Measurements from ENCODE around the gene MAP3K10. TPM values are rescaled to one million over a fixed set of nuclear protein-coding genes. Genes with fewer than 3 reads are reported as not detected.

MAP3K10 gene
- total RNA-seq, 4 donors from 2014 or later, result 10.2 to 24.8 (median 11.6) TPM

- whole genome bisulfite sequencing, 2 donors, result 84 to 88% methylated on average over 12 of the region's 12 CpGs
- no peak overlapping the region for H3K4me3 ChIP-seq (ENCODE audit: low read depth, poor library complexity, severe bottlenecking)
- intact Hi-C loops (cut with DNase I; ENCODE audit: low total_unique reads), result no loop called here
- TF ChIP-seq POLR2A (IDR thresholded peaks at IDR 0.05) (no peak), CTCF (IDR thresholded peaks at IDR 0.05) (no peak)
- DNase-seq (ENCODE audit: low spot score in 2 of 2), result no peak
Measured at GRCh38 chr19:40247735-40248262, 56.6 kb downstream of the MAP3K10 start.

DNA sequence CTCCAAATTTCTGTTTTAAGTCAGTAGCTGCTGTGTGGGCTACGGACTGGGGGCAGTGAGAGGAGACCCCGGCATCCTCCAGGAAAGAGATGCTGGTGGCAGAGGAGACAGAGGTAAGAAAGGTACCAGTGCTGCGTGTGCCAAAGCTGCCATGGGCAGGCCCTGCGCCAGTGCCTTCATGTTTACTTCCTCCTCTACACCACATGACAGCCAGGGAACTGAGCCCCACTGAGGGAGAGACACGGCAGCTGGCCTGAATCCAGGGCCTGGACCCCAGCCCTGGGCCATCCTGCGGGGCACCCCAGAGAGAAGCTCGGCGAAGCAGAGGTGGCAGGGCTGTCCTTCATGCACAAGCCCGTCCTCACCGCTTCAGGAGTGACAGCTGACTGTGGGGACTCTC, 58.0 kb downstream of the MAP3K10 start:
- WGBS, 2 donors, result 79 to 82% methylated on average over 8 to 10 of the region's 10 CpGs
- TF ChIP-seq POLR2A (IDR thresholded peaks at IDR 0.05) (no peak), CTCF (IDR thresholded peaks at IDR 0.05) (no peak)
- no peak for DNase-seq (ENCODE audit: low spot score in 2 of 2)
- intact Hi-C loops (cut with DNase I; ENCODE audit: low total_unique reads), result no loop called here
- no peak overlapping the region for H3K4me3 ChIP-seq (ENCODE audit: low read depth, poor library complexity, severe bottlenecking)

- no peak for TF ChIP-seq POLR2A (IDR thresholded peaks at IDR 0.05)
- TF ChIP-seq CTCF (IDR thresholded peaks at IDR 0.05), result no peak
- WGBS, 2 donors, result 71 to 74% methylated on average over 11 of the region's 11 CpGs
- intact Hi-C loops (cut with DNase I; ENCODE audit: low total_unique reads), result no loop called here
- DNase-seq (ENCODE audit: low spot score in 2 of 2), result no peak
- no peak overlapping the region for H3K4me3 ChIP-seq (ENCODE audit: low read depth, poor library complexity, severe bottlenecking)
Measured at GRCh38 chr19:40249781-40250180, 58.6 kb downstream of the MAP3K10 start.

- intact Hi-C loops (cut with DNase I; ENCODE audit: low total_unique reads), result no loop called here
Measured at GRCh38 chr19:40251244-40251643, 60.0 kb downstream of the MAP3K10 start.

DNA sequence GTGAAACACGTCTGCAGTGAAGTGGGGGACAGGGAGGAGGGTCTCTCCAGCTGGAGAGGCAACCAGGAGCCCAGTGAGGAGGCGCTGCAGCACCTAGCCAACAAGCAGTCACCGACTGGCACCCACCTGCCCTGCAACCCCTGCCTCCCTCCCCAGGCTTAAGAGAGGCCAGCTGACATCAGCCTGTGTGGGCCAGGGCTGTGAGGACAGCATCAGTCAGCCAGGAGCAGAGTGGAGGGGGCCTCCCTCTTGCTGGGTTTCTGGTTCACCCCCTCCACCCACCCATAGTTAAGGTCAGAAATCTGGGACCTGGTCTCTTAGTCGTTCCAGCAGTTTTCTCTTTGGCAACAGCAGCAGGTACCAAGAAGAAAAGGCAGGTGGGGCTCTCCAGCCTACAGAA, 60.8 kb downstream of the MAP3K10 start:
- intact Hi-C loops (cut with DNase I; ENCODE audit: low total_unique reads), result no loop called here
- TF ChIP-seq POLR2A (IDR thresholded peaks at IDR 0.05) (no peak), CTCF (IDR thresholded peaks at IDR 0.05) (no peak)
- H3K4me3 ChIP-seq (ENCODE audit: low read depth, poor library complexity, severe bottlenecking), result no peak overlapping the region
- DNase-seq (ENCODE audit: low spot score in 2 of 2), result no peak
- WGBS, 2 donors, result 68 to 81% methylated on average over 4 of the region's 4 CpGs

More at GRCh38 chr19:40251244-40251643, 60.0 kb downstream of the MAP3K10 start:
- DNase-seq (ENCODE audit: low spot score in 2 of 2), result no peak
- no peak for TF ChIP-seq POLR2A (IDR thresholded peaks at IDR 0.05)
- no peak for TF ChIP-seq CTCF (IDR thresholded peaks at IDR 0.05)
- H3K4me3 ChIP-seq (ENCODE audit: low read depth, poor library complexity, severe bottlenecking), result no peak overlapping the region

- no peak overlapping the region for H3K4me3 ChIP-seq (ENCODE audit: low read depth, poor library complexity, severe bottlenecking)
- WGBS, 2 donors, result 44 to 48% methylated on average over 7 of the region's 7 CpGs
- no peak for TF ChIP-seq POLR2A (IDR thresholded peaks at IDR 0.05)
- TF ChIP-seq CTCF (IDR thresholded peaks at IDR 0.05), result no peak
- intact Hi-C loops (cut with DNase I; ENCODE audit: low total_unique reads), result no loop called here
- no peak for DNase-seq (ENCODE audit: low spot score in 2 of 2)
Measured at GRCh38 chr19:40252395-40252794, 61.2 kb downstream of the MAP3K10 start.
